Smooth muscle cell (in vitro differentiated cells): ENCODE measurements around the gene RRN3. TPM values are rescaled to one million over a fixed set of nuclear protein-coding genes. Genes with fewer than 3 reads are reported as not detected.
"Not testable (repeated sequence)": the region's sequence is repeated elsewhere in the genome, so short reads cannot be mapped to it uniquely, and the experiment has no call there.

Source experiments
- DNase-seq: peaks from one replicate; lab custom pipeline; 2025; ENCODE audit not compliant: unreplicated experiment; lab: John Stamatoyannopoulos, UW
- H2AFZ ChIP-seq: fragments of 200-600 bp; sonication (generic); 2 replicates; pipeline ENCODE4 v1.6.0; 2016; ENCODE audit warnings: antibody characterized with exemption, low read depth, mild to moderate bottlenecking
- H3F3A ChIP-seq: fragments of 200-600 bp; sonication (generic); 2 replicates; pipeline ENCODE4 v1.6.0; 2017; ENCODE audit warnings: antibody characterized with exemption, low read depth
- H3K27ac ChIP-seq: fragments of 200-600 bp; sonication (generic); 2 replicates; pipeline ENCODE4 v1.5.1; 2016; ENCODE audit warnings: low read depth, mild to moderate bottlenecking
- H3K27me3 ChIP-seq: fragments of 200-600 bp; sonication (generic); 2 replicates; pipeline ENCODE4 v1.6.1; 2016; ENCODE audit warnings: low read depth, mild to moderate bottlenecking
- H3K36me3 ChIP-seq: fragments of 200-600 bp; sonication (generic); 2 replicates; pipeline ENCODE4 v1.5.1; 2016; ENCODE audit warnings: low read depth
- H3K4me1 ChIP-seq: fragments of 200-600 bp; sonication (generic); 2 replicates; pipeline ENCODE4 v1.5.1; 2016; ENCODE audit warnings: low read depth
- H3K4me2 ChIP-seq: fragments of 200-600 bp; sonication (generic); 2 replicates; pipeline ENCODE4 v1.6.0; 2016; ENCODE audit warnings: mild to moderate bottlenecking
- H3K4me3 ChIP-seq: fragments of 200-600 bp; sonication (generic); 2 replicates; pipeline ENCODE4 v1.5.1; 2016; ENCODE audit warnings: mild to moderate bottlenecking
- H3K79me2 ChIP-seq: fragments of 200-600 bp; sonication (generic); 2 replicates; pipeline ENCODE4 v1.6.0; 2016; ENCODE audit warnings: low read depth, mild to moderate bottlenecking
- H3K9ac ChIP-seq: fragments of 200-600 bp; sonication (generic); 2 replicates; pipeline ENCODE4 v1.6.0; 2016; ENCODE audit warnings: low read depth
- H3K9me3 ChIP-seq: fragments of 200-600 bp; sonication (generic); replicated peaks from 2 replicates; pipeline ENCODE4 v1.5.1; 2016; ENCODE audit warnings: low read depth
- H4K20me1 ChIP-seq: fragments of 200-600 bp; sonication (generic); 2 replicates; pipeline ENCODE4 v1.6.0; 2016; ENCODE audit warnings: low read depth
- WGBS: methylation state at CpG from one replicate; pipeline ENCODE4 v1.1.7; 2016; ENCODE audit warnings: low lambda C conversion rate; 5-methylcytosine and 5-hydroxymethylcytosine counted together
- polyA plus RNA-seq: library from polyadenylated mRNA; unstranded; fragments of >200 nt; fragmentation: Nextera tagmentation; extraction: Ambion mirVana; gene quantifications from 2 replicates; pipeline ENCODE4 v1.2.1, GENCODE V29; 2016
- total RNA-seq: library from RNA; depleted of rRNA; stranded (reverse); fragments of >200 nt; gene quantifications from 2 replicates; pipeline ENCODE4 v1.2.3, GENCODE V29; 2014
- TF ChIP-seq, protein P1 (sequence below): fragments of 200-600 bp; sonication (generic); IDR thresholded peaks from 2 replicates; pipeline ENCODE4 v1.5.1; 2017; ENCODE audit warnings: borderline replicate concordance, mild to moderate bottlenecking, antibody characterized with exemption; ENCODE audit not compliant: insufficient read depth, poor library complexity, severe bottlenecking

Gene RRN3
- total and polyA plus RNA-seq, 2 experiments from 2014 or later = 17.7 to 47.1 TPM

DNA sequence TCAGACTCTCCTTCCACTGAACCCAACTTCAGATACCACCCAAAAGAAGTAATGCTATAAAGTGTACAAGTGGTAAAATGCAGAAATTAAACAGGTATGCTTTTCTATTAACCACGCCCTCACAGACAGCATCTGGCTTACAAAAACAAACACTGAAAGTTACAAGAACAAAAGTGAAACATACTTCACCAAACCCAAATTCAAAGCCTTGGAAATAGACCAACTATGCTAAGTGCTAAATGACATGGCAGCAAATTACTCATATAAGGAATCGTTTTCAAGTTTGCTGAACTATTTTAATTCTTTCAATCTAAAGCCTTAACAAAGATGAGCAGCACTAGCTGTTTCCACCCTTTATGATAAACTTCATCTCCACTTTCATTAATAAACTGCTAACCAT lies 17.9 kb downstream of the RRN3 start:
- WGBS = 97% methylated on average over 2 of the region's 2 CpGs
- not testable (repeated sequence) for H3K27ac ChIP-seq, H3K4me2 ChIP-seq, H3K9ac ChIP-seq, H3K4me1 ChIP-seq, H3K9me3 ChIP-seq, H2AFZ ChIP-seq, H3K36me3 ChIP-seq, H3K4me3 ChIP-seq, H4K20me1 ChIP-seq, H3K27me3 ChIP-seq, H3K79me2 ChIP-seq, DNase-seq, H3F3A ChIP-seq

DNA sequence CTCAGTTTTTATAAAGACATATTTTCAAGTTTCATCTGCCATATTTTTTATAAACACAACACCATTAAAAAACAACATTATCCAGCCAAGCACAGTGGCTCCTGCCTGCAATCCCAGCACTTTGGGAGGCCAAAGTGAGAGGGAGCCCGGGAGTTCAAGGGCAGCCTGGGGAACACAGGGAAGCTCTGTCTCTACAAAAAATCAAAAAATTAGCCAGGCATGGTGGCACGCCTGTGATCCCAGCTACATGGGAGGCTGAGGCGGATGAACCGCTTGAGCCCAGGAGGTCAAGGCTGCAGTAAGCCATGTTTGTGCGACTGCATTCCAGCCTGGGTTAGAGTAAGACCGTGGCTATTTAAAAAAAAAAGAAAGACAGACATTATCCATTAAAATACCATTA lies 21.0 kb downstream of the RRN3 start:
- H2AFZ ChIP-seq = no peak overlapping the region
- H4K20me1 ChIP-seq = no peaks in the 10 kb centered on the region
- no peak for DNase-seq
- 97% methylated on average over 6 of the region's 6 CpGs for WGBS
- no peaks in the 10 kb centered on the region for H3K4me1 ChIP-seq
- no peaks in the 10 kb centered on the region for H3F3A ChIP-seq
- no peaks in the 10 kb centered on the region for H3K36me3 ChIP-seq
- no peak overlapping the region for H3K4me3 ChIP-seq
- TF ChIP-seq, protein P1, sequence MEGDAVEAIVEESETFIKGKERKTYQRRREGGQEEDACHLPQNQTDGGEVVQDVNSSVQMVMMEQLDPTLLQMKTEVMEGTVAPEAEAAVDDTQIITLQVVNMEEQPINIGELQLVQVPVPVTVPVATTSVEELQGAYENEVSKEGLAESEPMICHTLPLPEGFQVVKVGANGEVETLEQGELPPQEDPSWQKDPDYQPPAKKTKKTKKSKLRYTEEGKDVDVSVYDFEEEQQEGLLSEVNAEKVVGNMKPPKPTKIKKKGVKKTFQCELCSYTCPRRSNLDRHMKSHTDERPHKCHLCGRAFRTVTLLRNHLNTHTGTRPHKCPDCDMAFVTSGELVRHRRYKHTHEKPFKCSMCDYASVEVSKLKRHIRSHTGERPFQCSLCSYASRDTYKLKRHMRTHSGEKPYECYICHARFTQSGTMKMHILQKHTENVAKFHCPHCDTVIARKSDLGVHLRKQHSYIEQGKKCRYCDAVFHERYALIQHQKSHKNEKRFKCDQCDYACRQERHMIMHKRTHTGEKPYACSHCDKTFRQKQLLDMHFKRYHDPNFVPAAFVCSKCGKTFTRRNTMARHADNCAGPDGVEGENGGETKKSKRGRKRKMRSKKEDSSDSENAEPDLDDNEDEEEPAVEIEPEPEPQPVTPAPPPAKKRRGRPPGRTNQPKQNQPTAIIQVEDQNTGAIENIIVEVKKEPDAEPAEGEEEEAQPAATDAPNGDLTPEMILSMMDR = no peak
- no peak overlapping the region for H3K9ac ChIP-seq
- H3K27ac ChIP-seq = no peak overlapping the region
- no peaks in the 10 kb centered on the region for H3K79me2 ChIP-seq
- H3K4me2 ChIP-seq = no peak overlapping the region
- no peaks in the 10 kb centered on the region for H3K27me3 ChIP-seq
- no peaks in the 10 kb centered on the region for H3K9me3 ChIP-seq

DNA sequence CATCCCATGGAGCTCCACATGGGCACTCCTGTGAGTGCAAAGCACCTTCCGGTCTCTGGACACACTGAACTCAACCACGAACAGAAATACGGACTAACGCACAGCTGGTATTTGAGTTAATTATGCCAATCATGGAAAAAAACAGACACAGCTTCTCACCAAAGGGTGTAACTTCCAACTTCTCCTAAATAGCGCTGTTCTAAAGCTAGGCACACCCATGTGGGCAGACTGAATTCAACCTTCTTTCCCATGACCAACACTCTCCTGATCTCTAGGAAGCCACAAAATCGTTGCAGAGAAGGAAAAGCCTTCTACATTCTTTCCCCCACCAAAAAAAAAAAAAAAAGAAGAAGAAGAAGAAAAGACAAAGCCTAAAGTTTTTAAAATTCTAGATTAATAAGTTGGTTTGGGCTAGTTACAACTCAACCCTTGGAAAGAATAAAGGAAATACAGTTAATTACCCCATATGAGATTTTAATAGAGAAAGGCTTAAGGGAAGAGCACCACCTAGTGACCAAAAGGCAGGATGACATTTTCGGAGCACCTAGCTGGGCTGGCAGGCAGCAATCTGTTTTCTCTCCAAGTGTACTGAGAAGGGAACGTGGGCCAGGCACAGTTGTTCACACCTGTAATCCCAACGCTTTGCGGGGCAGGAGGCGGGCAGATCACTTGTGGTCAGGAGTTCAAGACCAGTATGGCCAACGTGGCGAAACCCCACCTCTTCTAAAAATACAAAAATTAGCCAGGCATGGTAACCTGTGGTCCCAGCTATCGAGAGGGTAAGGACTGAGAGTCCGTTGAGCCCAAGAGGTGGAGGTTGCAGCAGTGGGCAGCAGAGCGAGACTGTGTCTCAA lies 21.9 kb downstream of the RRN3 start:
- not testable (repeated sequence) for DNase-seq, H3K27ac ChIP-seq, H2AFZ ChIP-seq, H3K9me3 ChIP-seq, H3F3A ChIP-seq, H3K4me2 ChIP-seq, H4K20me1 ChIP-seq, H3K79me2 ChIP-seq, H3K9ac ChIP-seq, H3K4me3 ChIP-seq, H3K4me1 ChIP-seq, H3K27me3 ChIP-seq, H3K36me3 ChIP-seq
- TF ChIP-seq, protein P1 = peak; percentile 32
- WGBS = 68% methylated on average over 16 of the region's 16 CpGs

DNA sequence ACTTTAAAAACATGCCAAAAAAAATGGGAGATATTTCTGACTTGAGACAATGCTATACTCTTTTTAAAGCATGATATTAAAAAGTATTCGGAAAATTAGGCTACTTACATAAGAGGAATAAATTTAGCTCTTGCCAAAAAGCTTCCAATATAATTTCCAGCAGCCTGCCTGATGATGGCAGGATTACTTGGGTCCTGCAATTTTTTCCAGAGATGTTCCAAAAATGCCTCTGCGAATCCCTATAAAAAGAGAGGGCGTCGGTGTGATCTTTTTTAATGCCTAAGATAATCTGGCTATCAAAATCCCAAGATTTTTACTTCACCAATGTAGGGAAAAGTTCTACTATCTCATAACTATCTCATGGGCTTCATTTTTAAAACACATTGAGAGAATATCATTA lies 23.1 kb downstream of the RRN3 start:
- H4K20me1 ChIP-seq, H3K4me2 ChIP-seq, DNase-seq, H3F3A ChIP-seq, H3K36me3 ChIP-seq, H3K9me3 ChIP-seq, H3K79me2 ChIP-seq, H3K4me3 ChIP-seq, H3K27ac ChIP-seq, H3K27me3 ChIP-seq, H3K9ac ChIP-seq, H2AFZ ChIP-seq, H3K4me1 ChIP-seq: not testable (repeated sequence)
- 95% methylated on average over 4 of the region's 4 CpGs for WGBS

DNA sequence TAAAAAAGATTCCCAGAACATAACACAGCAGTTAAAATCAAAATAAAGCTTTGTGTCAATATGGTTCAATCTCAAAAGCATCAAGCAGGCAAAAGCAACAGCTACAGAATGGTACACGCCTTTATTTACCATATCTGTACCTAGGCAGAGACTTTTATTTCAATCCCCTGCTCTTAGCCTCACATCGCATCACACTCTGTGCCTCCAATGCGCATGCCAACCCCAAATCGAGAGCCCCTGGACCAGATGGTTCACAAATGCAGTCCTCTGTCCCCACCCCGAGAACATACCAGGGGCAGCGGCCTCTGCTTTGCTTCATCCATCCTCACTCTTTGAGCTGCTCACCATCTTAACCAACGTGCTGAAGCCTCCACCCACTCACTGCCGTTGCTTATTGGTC lies 27.4 kb downstream of the RRN3 start:
- not testable (repeated sequence) for H3K9ac ChIP-seq, H3K36me3 ChIP-seq, H3K27me3 ChIP-seq, H3K4me1 ChIP-seq, H2AFZ ChIP-seq, H3K9me3 ChIP-seq, H3K4me2 ChIP-seq, H3F3A ChIP-seq, H3K79me2 ChIP-seq, H3K27ac ChIP-seq, H4K20me1 ChIP-seq, DNase-seq, H3K4me3 ChIP-seq
- 88% methylated on average over 8 of the region's 8 CpGs for WGBS

DNA sequence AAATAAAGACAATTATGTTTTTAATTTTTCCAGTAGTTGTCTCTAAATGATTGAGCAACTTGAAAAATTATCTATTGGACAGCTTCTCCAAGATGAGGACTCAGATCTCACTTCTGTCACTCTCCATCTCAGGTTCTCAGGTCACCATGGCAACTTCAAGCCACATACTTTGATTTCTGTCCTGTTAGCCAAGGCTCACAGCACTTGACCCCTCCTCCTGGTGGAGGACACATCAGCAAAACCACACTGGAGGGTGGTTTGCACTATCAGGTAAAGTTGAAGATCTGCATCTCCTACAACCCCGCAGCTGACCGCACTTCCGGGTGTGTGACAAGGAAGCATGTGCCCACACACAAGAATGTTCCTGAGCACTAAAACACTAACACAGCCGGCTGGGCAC lies 28.1 kb downstream of the RRN3 start:
- not testable (repeated sequence) for H3K27ac ChIP-seq, H3K9ac ChIP-seq, H3F3A ChIP-seq, H4K20me1 ChIP-seq, H3K9me3 ChIP-seq, H3K79me2 ChIP-seq, H2AFZ ChIP-seq, H3K4me2 ChIP-seq, H3K27me3 ChIP-seq, H3K4me1 ChIP-seq, DNase-seq, H3K4me3 ChIP-seq
- peaks cover 13% of the 10 kb centered on the region for H3K36me3 ChIP-seq
- 100% methylated on average over 4 of the region's 4 CpGs for WGBS

DNA sequence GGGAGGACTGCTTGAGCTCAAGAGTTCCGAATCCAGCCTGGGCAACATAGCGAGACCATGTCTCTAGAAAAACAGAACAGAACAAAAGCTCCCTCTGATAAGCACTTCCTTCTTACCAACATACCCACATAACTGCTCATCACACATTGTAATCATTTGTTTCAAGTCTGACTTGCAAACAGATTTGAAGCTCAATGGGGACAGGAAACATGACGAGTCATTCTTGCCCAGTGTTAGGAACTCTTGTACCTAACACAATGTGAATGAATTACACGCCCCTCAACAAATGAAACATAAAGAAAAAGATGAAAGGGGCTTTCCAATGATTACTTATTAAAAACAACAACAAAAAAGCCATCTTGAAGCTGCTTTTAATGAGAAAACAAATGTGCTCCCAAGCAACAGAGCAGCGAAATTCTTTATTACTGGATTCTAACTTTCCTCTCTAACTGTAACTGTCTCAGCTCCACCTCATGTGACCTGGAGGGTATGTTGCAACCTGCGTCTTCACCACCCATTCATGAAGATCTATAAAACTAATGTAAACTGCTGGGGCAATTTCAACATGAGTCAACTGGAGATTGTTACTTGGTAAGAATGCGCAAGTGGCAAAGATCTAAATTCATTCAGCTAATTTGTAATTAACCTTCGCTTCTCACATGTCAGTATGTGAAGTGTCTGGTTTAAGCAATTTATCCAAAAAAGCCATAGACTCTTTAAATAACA lies 31.8 kb downstream of the RRN3 start:
- H2AFZ ChIP-seq, H3K9me3 ChIP-seq, H3K4me3 ChIP-seq, H3K27me3 ChIP-seq, DNase-seq, H3K4me2 ChIP-seq, H3K9ac ChIP-seq, H3K4me1 ChIP-seq, H4K20me1 ChIP-seq, H3K27ac ChIP-seq, H3K79me2 ChIP-seq: not testable (repeated sequence)
- Histone ChIP-seq H3K36me3 (peaks cover 21% of the 10 kb centered on the region), H3F3A (peaks cover 13% of the 10 kb centered on the region)
- 92% methylated on average over 8 of the region's 8 CpGs for WGBS
